ENCODE data around the gene DOK5. TPM values are rescaled to one million over a fixed set of nuclear protein-coding genes. Genes with fewer than 3 reads are reported as not detected.

Gene DOK5
- total and polyA plus RNA-seq, 2 donors (not counting 3 experiments of a cell fraction or from before 2014, with no cell fraction given): 3.5 to 14.2 TPM

DNA sequence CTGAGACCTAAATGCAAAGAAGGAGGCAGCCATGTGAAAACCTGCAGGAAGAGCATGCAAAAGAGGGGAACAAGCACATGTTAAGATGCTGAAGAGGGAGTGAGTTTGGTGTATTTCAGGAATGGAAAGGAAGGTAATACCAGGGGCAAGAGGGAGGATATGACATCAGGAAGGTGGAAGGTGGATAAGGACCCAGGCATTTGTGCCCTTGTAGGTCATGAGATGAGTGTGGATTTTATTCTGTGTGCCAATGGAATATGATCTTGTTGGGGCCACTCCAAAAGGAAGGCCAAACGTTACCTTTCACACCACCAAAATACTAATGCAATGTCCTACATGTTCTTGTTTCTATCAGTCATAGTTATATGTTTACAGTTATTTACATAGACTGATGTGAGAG lies 17.2 kb upstream of the DOK5 start:
- H3K9me3 ChIP-seq (replicated peaks; ENCODE audit: control insufficient read depth, insufficient read depth, low read length): no peaks in the 10 kb centered on the region

DNA sequence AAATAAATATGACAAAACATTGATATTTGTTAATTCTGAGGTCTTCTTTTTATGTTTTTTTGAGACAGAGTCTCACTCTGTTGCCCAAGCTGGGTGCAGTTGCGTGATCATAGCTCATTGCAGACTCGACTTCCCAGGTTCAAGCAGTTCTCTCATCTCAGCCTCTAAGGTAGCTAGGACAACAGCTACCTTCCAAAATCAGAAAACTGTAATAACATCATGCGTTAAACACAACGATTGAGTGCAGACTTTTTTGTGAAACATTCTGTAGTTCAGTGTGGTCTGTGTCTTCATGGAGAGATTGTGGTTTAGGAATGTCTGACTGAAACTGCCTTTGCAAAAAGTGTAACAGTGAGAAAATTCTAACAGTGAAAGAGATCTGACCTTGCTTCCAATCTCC lies 16.1 kb upstream of the DOK5 start:
- Histone ChIP-seq H3K4me1 (ENCODE audit: control insufficient read depth, extremely low read depth, insufficient read depth, low read length) (no peaks in the 10 kb centered on the region), H3K36me3 (ENCODE audit: control insufficient read depth in 2 of 2, extremely low read depth in 1 of 2, insufficient read depth in 2 of 2, low read length in 2 of 2) (no peaks in the 10 kb centered on the region), H3K27me3 (ENCODE audit: control insufficient read depth in 2 of 2, insufficient read depth in 2 of 2, low read length in 2 of 2) (no peaks in the 10 kb centered on the region), H3K9me1 (replicated peaks; ENCODE audit: control insufficient read depth, extremely low read depth, insufficient read depth, low read length) (no peaks in the 10 kb centered on the region), H2AFZ (ENCODE audit: low read depth, low read length) (no peak overlapping the region), H3K9ac (replicated peaks; ENCODE audit: extremely low read depth, insufficient read depth, low read length) (no peak overlapping the region), H3K4me3 (replicated peaks in 1 of 3; ENCODE audit: insufficient read depth in 1 of 3, low read depth in 1 of 3, low read length in 3 of 3) (no peak overlapping the region), H3K27ac (ENCODE audit: insufficient read depth, low read depth, low read length) (no peak overlapping the region), H3K4me2 (ENCODE audit: insufficient read depth, low read length) (no peak overlapping the region), H3K9me3 (replicated peaks; ENCODE audit: control insufficient read depth, insufficient read depth, low read length) (no peaks in the 10 kb centered on the region), H4K20me1 (replicated peaks; ENCODE audit: control insufficient read depth, extremely low read depth, insufficient read depth, low read length) (no peaks in the 10 kb centered on the region), H3K79me2 (ENCODE audit: control insufficient read depth, insufficient read depth, low read length) (no peaks in the 10 kb centered on the region)
- FAIRE-seq (no peak), DNase-seq (ENCODE audit: low read depth, low spot score) (no peak)
- CTCF ChIA-PET: no interaction called here
- intact Hi-C loops (cut with micrococcal nuclease): no loop called here
- TF ChIP-seq JUN (IDR thresholded peaks at IDR 0.05; ENCODE audit: borderline replicate concordance, insufficient read depth, insufficient read length, low read depth): no peak
- no peak for TF ChIP-seq EZH2 (IDR thresholded peaks at IDR 0.05; ENCODE audit: borderline replicate concordance, low read depth, low read length, severe bottlenecking)
- TF ChIP-seq, protein P1, sequence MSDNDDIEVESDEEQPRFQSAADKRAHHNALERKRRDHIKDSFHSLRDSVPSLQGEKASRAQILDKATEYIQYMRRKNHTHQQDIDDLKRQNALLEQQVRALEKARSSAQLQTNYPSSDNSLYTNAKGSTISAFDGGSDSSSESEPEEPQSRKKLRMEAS (IDR thresholded peaks at IDR 0.05; ENCODE audit: insufficient read depth, insufficient read length): no peak
- no peak for TF ChIP-seq GATA2 (IDR thresholded peaks at IDR 0.05; ENCODE audit: insufficient read depth, insufficient read length, low read depth, low read length)
- TF ChIP-seq, protein P2, sequence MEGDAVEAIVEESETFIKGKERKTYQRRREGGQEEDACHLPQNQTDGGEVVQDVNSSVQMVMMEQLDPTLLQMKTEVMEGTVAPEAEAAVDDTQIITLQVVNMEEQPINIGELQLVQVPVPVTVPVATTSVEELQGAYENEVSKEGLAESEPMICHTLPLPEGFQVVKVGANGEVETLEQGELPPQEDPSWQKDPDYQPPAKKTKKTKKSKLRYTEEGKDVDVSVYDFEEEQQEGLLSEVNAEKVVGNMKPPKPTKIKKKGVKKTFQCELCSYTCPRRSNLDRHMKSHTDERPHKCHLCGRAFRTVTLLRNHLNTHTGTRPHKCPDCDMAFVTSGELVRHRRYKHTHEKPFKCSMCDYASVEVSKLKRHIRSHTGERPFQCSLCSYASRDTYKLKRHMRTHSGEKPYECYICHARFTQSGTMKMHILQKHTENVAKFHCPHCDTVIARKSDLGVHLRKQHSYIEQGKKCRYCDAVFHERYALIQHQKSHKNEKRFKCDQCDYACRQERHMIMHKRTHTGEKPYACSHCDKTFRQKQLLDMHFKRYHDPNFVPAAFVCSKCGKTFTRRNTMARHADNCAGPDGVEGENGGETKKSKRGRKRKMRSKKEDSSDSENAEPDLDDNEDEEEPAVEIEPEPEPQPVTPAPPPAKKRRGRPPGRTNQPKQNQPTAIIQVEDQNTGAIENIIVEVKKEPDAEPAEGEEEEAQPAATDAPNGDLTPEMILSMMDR (IDR thresholded peaks at IDR 0.05; ENCODE audit: extremely low read depth in 1 of 2, insufficient read depth in 1 of 2, low read depth in 1 of 2, low read length in 2 of 2): no peak
- no peak for TF ChIP-seq POLR2AphosphoS5 (IDR thresholded peaks at IDR 0.05; ENCODE audit: insufficient read depth, low read depth, low read length)
- TF ChIP-seq FOS (IDR thresholded peaks at IDR 0.05; ENCODE audit: borderline replicate concordance, insufficient read depth, low read length): no peak
- no peak for TF ChIP-seq POLR2A (IDR thresholded peaks at IDR 0.05; ENCODE audit: low read depth, low read length)
- TF ChIP-seq MYC (IDR thresholded peaks at IDR 0.05; ENCODE audit: low read depth, low read length): no peak
- no TSS peak for BruUV-seq (replicated peaks)
- POLR2A ChIA-PET: no interaction called here
- dilution Hi-C loops (cut with MboI; ENCODE audit: extremely low pct_ligation_motif_present, low sequenced_read_pairs): no loop called here

More for the DNA sequence above, 17.2 kb upstream of the DOK5 start:
- dilution Hi-C loops (cut with MboI; ENCODE audit: extremely low pct_ligation_motif_present, low sequenced_read_pairs): no loop called here
- Histone ChIP-seq H3K9ac (replicated peaks; ENCODE audit: extremely low read depth, insufficient read depth, low read length) (no peak overlapping the region), H3K27ac (ENCODE audit: insufficient read depth, low read depth, low read length) (no peak overlapping the region), H3K27me3 (ENCODE audit: control insufficient read depth in 2 of 2, insufficient read depth in 2 of 2, low read length in 2 of 2) (no peaks in the 10 kb centered on the region), H3K79me2 (ENCODE audit: control insufficient read depth, insufficient read depth, low read length) (no peaks in the 10 kb centered on the region), H3K9me1 (replicated peaks; ENCODE audit: control insufficient read depth, extremely low read depth, insufficient read depth, low read length) (no peaks in the 10 kb centered on the region), H4K20me1 (replicated peaks; ENCODE audit: control insufficient read depth, extremely low read depth, insufficient read depth, low read length) (no peaks in the 10 kb centered on the region), H3K36me3 (ENCODE audit: control insufficient read depth in 2 of 2, extremely low read depth in 1 of 2, insufficient read depth in 2 of 2, low read length in 2 of 2) (no peaks in the 10 kb centered on the region), H3K4me1 (ENCODE audit: control insufficient read depth, extremely low read depth, insufficient read depth, low read length) (no peaks in the 10 kb centered on the region), H3K4me3 (replicated peaks in 1 of 3; ENCODE audit: insufficient read depth in 1 of 3, low read depth in 1 of 3, low read length in 3 of 3) (no peak overlapping the region), H2AFZ (ENCODE audit: low read depth, low read length) (no peak overlapping the region), H3K4me2 (ENCODE audit: insufficient read depth, low read length) (no peak overlapping the region)
- no peak for FAIRE-seq
- DNase-seq (ENCODE audit: low read depth, low spot score): no peak
- TF ChIP-seq POLR2A (IDR thresholded peaks at IDR 0.05; ENCODE audit: low read depth, low read length) (no peak), GATA2 (IDR thresholded peaks at IDR 0.05; ENCODE audit: insufficient read depth, insufficient read length, low read depth, low read length) (no peak), MYC (IDR thresholded peaks at IDR 0.05; ENCODE audit: low read depth, low read length) (no peak)
- TF ChIP-seq, protein P1 (IDR thresholded peaks at IDR 0.05; ENCODE audit: insufficient read depth, insufficient read length): no peak
- ChIA-PET POLR2A (no interaction called here), CTCF (no interaction called here)
- intact Hi-C loops (cut with micrococcal nuclease): no loop called here
- no TSS peak for BruUV-seq (replicated peaks)
